Panc1 (cell line): ENCODE measurements around the gene CCNG2.

ENCODE experiments used
- CTCF ChIP-seq: fragments of 450-650 bp; IDR thresholded peaks from 2 replicates; pipeline ENCODE4 v1.5.1; 2017; ENCODE audit warnings: mild to moderate bottlenecking
- POLR2AphosphoS5 ChIP-seq: IDR thresholded peaks from 2 replicates; pipeline ENCODE4 v1.6.1; 2012; ENCODE audit warnings: mild to moderate bottlenecking, low read depth, low read length, moderate library complexity
- REST ChIP-seq, 2 experiments: IDR thresholded peaks; 2 replicates each; pipeline ENCODE4 v1.6.1; 2011 to 2012; ENCODE audit warnings: low read depth in 2 of 2, control low read depth in 1 of 2, low read length in 1 of 2, mild to moderate bottlenecking in 1 of 2, moderate library complexity in 1 of 2; ENCODE audit not compliant: insufficient read depth in 1 of 2

- TF ChIP-seq CTCF = no peak
- no peak for TF ChIP-seq REST (IDR thresholded peaks at IDR 0.05; ENCODE audit: insufficient read depth in 1 of 2, low read depth in 2 of 2, low read length in 1 of 2)
- TF ChIP-seq POLR2AphosphoS5 = no peak
Observed at GRCh38 chr4:77151241-77151640, 5.8 kb upstream of the CCNG2 start.
